Stimulated activated CD4-positive, alpha-beta T cell treated with anti-CD3 and anti-CD28 coated beads, Interleukin-12 subunit alpha, Interleukin-12 subunit beta, amount 100 ng/mL, for 48 hours (primary cell): ENCODE data around the gene POC1A.
"Not testable (repeated sequence)": the region's sequence is repeated elsewhere in the genome, so short reads cannot be mapped to it uniquely, and the experiment has no call there.

Experiments used
- DNase-seq, 3 donors: peaks; one replicate each; pipeline ENCODE4 v3.0.0-alpha.2; 2020; ENCODE audit warnings: low read depth in 2 of 3, low spot score in 1 of 3

The POC1A gene

GRCh38 chr3:52033748-52034147, 120.5 kb downstream of the POC1A start:
- DNase-seq = not testable (repeated sequence)

- DNase-seq = no peak
Observed at GRCh38 chr3:52032702-52033408, 121.4 kb downstream of the POC1A start.

GRCh38 chr3:52031896-52032295, 122.3 kb downstream of the POC1A start:
- no peak for DNase-seq

- DNase-seq = no peak
Observed at GRCh38 chr3:52030714-52031310, 123.4 kb downstream of the POC1A start.

GRCh38 chr3:52029535-52029934, 124.7 kb downstream of the POC1A start:
- DNase-seq = no peak

GRCh38 chr3:52029053-52029452, 125.2 kb downstream of the POC1A start:
- no peak for DNase-seq

- no peak for DNase-seq
Observed at GRCh38 chr3:52028572-52028971, 125.7 kb downstream of the POC1A start.

- DNase-seq = no peak
Observed at GRCh38 chr3:52026041-52026440, 128.2 kb downstream of the POC1A start.

- no peak for DNase-seq
Observed at GRCh38 chr3:52025453-52025852, 128.8 kb downstream of the POC1A start.
